WI38 (cell line): ENCODE measurements around the gene KRTAP13-1.

ENCODE experiments used
- H3K4me3 ChIP-seq: 2 replicates; pipeline ENCODE4 v1.5.1; 2011; ENCODE audit warnings: low read depth, mild to moderate bottlenecking, control low read depth, low read length
- CTCF ChIP-seq: IDR thresholded peaks from 2 replicates; pipeline ENCODE4 v1.5.1; 2012; ENCODE audit warnings: low read depth, mild to moderate bottlenecking, control low read depth, low read length

KRTAP13-1 gene

GRCh38 chr21:30395731-30396130 lies at the start of gene KRTAP13-1:
Gene KRTAP13-1 (plus strand): TSS chr21:30396031. CDS start chr21:30396087, 56 bp downstream.
- TF ChIP-seq CTCF: no peak
- no peak within 1 kb of the TSS for H3K4me3 ChIP-seq

- no peak within 1 kb of the TSS for H3K4me3 ChIP-seq
- TF ChIP-seq CTCF: no peak
Measured at GRCh38 chr21:30348506-30348905, 47.3 kb upstream of the KRTAP13-1 start, which contains the start of gene KRTAP23-1. Gene KRTAP23-1 (minus strand): TSS chr21:30348606. CDS start chr21:30348606, 0 bp downstream.

- no peak overlapping the region for H3K4me3 ChIP-seq
- TF ChIP-seq CTCF: no peak
Measured at GRCh38 chr21:30349572-30349971, 46.3 kb upstream of the KRTAP13-1 start.

GRCh38 chr21:30351534-30351933 lies 44.3 kb upstream of the KRTAP13-1 start:
- TF ChIP-seq CTCF: no peak
- no peak overlapping the region for H3K4me3 ChIP-seq

GRCh38 chr21:30354308-30355005 lies 41.4 kb upstream of the KRTAP13-1 start:
- no peak overlapping the region for H3K4me3 ChIP-seq
- no peak for TF ChIP-seq CTCF

- no peak for TF ChIP-seq CTCF
Measured at GRCh38 chr21:30355906-30356305, 39.9 kb upstream of the KRTAP13-1 start.

GRCh38 chr21:30372139-30372770 lies 23.6 kb upstream of the KRTAP13-1 start, which contains the start of gene KRTAP13-2:
Gene KRTAP13-2 (minus strand): TSS chr21:30372271. CDS start chr21:30372213, 58 bp downstream.
- no peak for TF ChIP-seq CTCF
- H3K4me3 ChIP-seq: no peak within 1 kb of the TSS

More at GRCh38 chr21:30355906-30356305, 39.9 kb upstream of the KRTAP13-1 start:
- H3K4me3 ChIP-seq: no peak overlapping the region
